Hindlimb muscle (tissue), 1 donor: ENCODE results near the gene SLC2A4RG. TPM values are rescaled to one million over a fixed set of nuclear protein-coding genes. Genes with fewer than 3 reads are reported as not detected.

ENCODE experiments used
- DNase-seq: peaks from one replicate; pipeline ENCODE4 v3.0.0-alpha.2; 2013
- polyA plus RNA-seq: library from polyadenylated mRNA; unstranded; fragments of 120-200 nt; gene quantifications from one replicate; pipeline ENCODE4 v1.2.1, GENCODE V29; 2013; ENCODE audit not compliant: insufficient read length

The SLC2A4RG gene
- polyA plus RNA-seq, 1 donor = 189 TPM

GRCh38 chr20:63699466-63700198, 39.9 kb upstream of the SLC2A4RG start:
- DNase-seq = no peak

GRCh38 chr20:63700199-63701050, 39.2 kb upstream of the SLC2A4RG start:
- DNase-seq = no peak

- DNase-seq = no peak
These were observed 38.6 kb upstream of the SLC2A4RG start for GRCh38 chr20:63701051-63701328.

GRCh38 chr20:63701329-63702035, 38.1 kb upstream of the SLC2A4RG start:
- DNase-seq = no peak

- no peak for DNase-seq
These were observed 37.4 kb upstream of the SLC2A4RG start for GRCh38 chr20:63702036-63702665.

GRCh38 chr20:63702751-63703470, 36.7 kb upstream of the SLC2A4RG start:
- no peak for DNase-seq

- DNase-seq = no peak
These were observed 36.1 kb upstream of the SLC2A4RG start for GRCh38 chr20:63703471-63703975.

GRCh38 chr20:63703976-63704748, 35.4 kb upstream of the SLC2A4RG start:
- DNase-seq = no peak

GRCh38 chr20:63704749-63705117, 34.8 kb upstream of the SLC2A4RG start:
- no peak for DNase-seq

- DNase-seq = no peak
These were observed 34.1 kb upstream of the SLC2A4RG start for GRCh38 chr20:63705232-63706026.

GRCh38 chr20:63706027-63706695, 33.4 kb upstream of the SLC2A4RG start:
- DNase-seq = no peak

- no peak for DNase-seq
These were observed 32.6 kb upstream of the SLC2A4RG start for GRCh38 chr20:63706852-63707557.

GRCh38 chr20:63707558-63708300, 31.8 kb upstream of the SLC2A4RG start, which contains the start of the genes ARFRP1 and ZGPAT:
ARFRP1 (minus strand) TSS chr20:63707976; CDS start chr20:63707091, 885 bp downstream.
ZGPAT (plus strand) TSS chr20:63708039; CDS start chr20:63708581, 542 bp downstream.
- DNase-seq = peak; percentile 89

- DNase-seq = no peak
These were observed 31.1 kb upstream of the SLC2A4RG start for GRCh38 chr20:63708301-63709148.

GRCh38 chr20:63709149-63709527, 30.4 kb upstream of the SLC2A4RG start:
- DNase-seq = no peak

- no peak for DNase-seq
These were observed 28.4 kb upstream of the SLC2A4RG start for GRCh38 chr20:63711085-63711645.

GRCh38 chr20:63712191-63712590, 27.4 kb upstream of the SLC2A4RG start:
- no peak for DNase-seq
